ENCODE measurements around the gene PSMF1.

The PSMF1 gene

GRCh38 chr20:1165521-1165920 is 47.1 kb downstream of the PSMF1 start:
- Histone ChIP-seq H3K27me3 (ENCODE audit: low read depth, low read length) (no peaks in the 10 kb centered on the region), H3K4me3 (ENCODE audit: low read depth in 1 of 2, low read length in 2 of 2) (no peak overlapping the region), H3K9me3 (ENCODE audit: control insufficient read depth in 1 of 2, low read length in 2 of 2) (no peaks in the 10 kb centered on the region), H3K27ac (ENCODE audit: low read length) (no peak overlapping the region), H3K36me3 (ENCODE audit: control insufficient read depth in 1 of 2, insufficient read depth in 2 of 2, low read length in 2 of 2) (peaks cover 77 to 92% of the 10 kb centered on the region in 2 donors), H3K4me1 (ENCODE audit: control insufficient read depth in 1 of 2, insufficient read depth in 2 of 2, low read length in 2 of 2) (no peaks in the 10 kb centered on the region)

- H3K4me1 ChIP-seq (ENCODE audit: control insufficient read depth in 1 of 2, insufficient read depth in 2 of 2, low read length in 2 of 2), result no peaks in the 10 kb centered on the region
- H3K4me3 ChIP-seq (ENCODE audit: low read depth in 1 of 2, low read length in 2 of 2), result no peak overlapping the region
- peaks cover 77 to 92% of the 10 kb centered on the region in 2 donors for H3K36me3 ChIP-seq (ENCODE audit: control insufficient read depth in 1 of 2, insufficient read depth in 2 of 2, low read length in 2 of 2)
- no peaks in the 10 kb centered on the region for H3K27me3 ChIP-seq (ENCODE audit: low read depth, low read length)
- H3K9me3 ChIP-seq (ENCODE audit: control insufficient read depth in 1 of 2, low read length in 2 of 2), result no peaks in the 10 kb centered on the region
- H3K27ac ChIP-seq (ENCODE audit: low read length), result no peak overlapping the region
Observed at GRCh38 chr20:1165941-1166340, 47.5 kb downstream of the PSMF1 start.

GRCh38 chr20:1166948-1167720 is 48.7 kb downstream of the PSMF1 start:
- no peak overlapping the region for H3K4me3 ChIP-seq (ENCODE audit: low read depth in 1 of 2, low read length in 2 of 2)
- no peaks in the 10 kb centered on the region for H3K4me1 ChIP-seq (ENCODE audit: control insufficient read depth in 1 of 2, insufficient read depth in 2 of 2, low read length in 2 of 2)
- no peaks in the 10 kb centered on the region for H3K27me3 ChIP-seq (ENCODE audit: low read depth, low read length)
- no peak overlapping the region for H3K27ac ChIP-seq (ENCODE audit: low read length)
- peaks cover 80 to 85% of the 10 kb centered on the region in 2 donors for H3K36me3 ChIP-seq (ENCODE audit: control insufficient read depth in 1 of 2, insufficient read depth in 2 of 2, low read length in 2 of 2)
- no peaks in the 10 kb centered on the region for H3K9me3 ChIP-seq (ENCODE audit: control insufficient read depth in 1 of 2, low read length in 2 of 2)

GRCh38 chr20:1169224-1169623 is 50.8 kb downstream of the PSMF1 start:
- Histone ChIP-seq H3K27ac (ENCODE audit: low read length) (no peak overlapping the region), H3K4me3 (ENCODE audit: low read depth in 1 of 2, low read length in 2 of 2) (no peak overlapping the region), H3K27me3 (ENCODE audit: low read depth, low read length) (no peaks in the 10 kb centered on the region), H3K36me3 (ENCODE audit: control insufficient read depth in 1 of 2, insufficient read depth in 2 of 2, low read length in 2 of 2) (peaks cover 69 to 88% of the 10 kb centered on the region in 2 donors), H3K9me3 (ENCODE audit: control insufficient read depth in 1 of 2, low read length in 2 of 2) (no peaks in the 10 kb centered on the region), H3K4me1 (ENCODE audit: control insufficient read depth in 1 of 2, insufficient read depth in 2 of 2, low read length in 2 of 2) (no peaks in the 10 kb centered on the region)

- no peaks in the 10 kb centered on the region for H3K4me1 ChIP-seq (ENCODE audit: control insufficient read depth in 1 of 2, insufficient read depth in 2 of 2, low read length in 2 of 2)
- H3K27ac ChIP-seq (ENCODE audit: low read length), result no peak overlapping the region
- no peaks in the 10 kb centered on the region for H3K27me3 ChIP-seq (ENCODE audit: low read depth, low read length)
- no peak overlapping the region for H3K4me3 ChIP-seq (ENCODE audit: low read depth in 1 of 2, low read length in 2 of 2)
- no peaks in the 10 kb centered on the region for H3K9me3 ChIP-seq (ENCODE audit: control insufficient read depth in 1 of 2, low read length in 2 of 2)
- H3K36me3 ChIP-seq (ENCODE audit: control insufficient read depth in 1 of 2, insufficient read depth in 2 of 2, low read length in 2 of 2), result peaks cover 46 to 85% of the 10 kb centered on the region in 2 donors
Observed at GRCh38 chr20:1171461-1172093, 53.2 kb downstream of the PSMF1 start.

GRCh38 chr20:1173698-1174097 is 55.3 kb downstream of the PSMF1 start:
- H3K27me3 ChIP-seq (ENCODE audit: low read depth, low read length), result no peaks in the 10 kb centered on the region
- H3K4me1 ChIP-seq (ENCODE audit: control insufficient read depth in 1 of 2, insufficient read depth in 2 of 2, low read length in 2 of 2), result no peaks in the 10 kb centered on the region
- no peak overlapping the region for H3K4me3 ChIP-seq (ENCODE audit: low read depth in 1 of 2, low read length in 2 of 2)
- no peak overlapping the region for H3K27ac ChIP-seq (ENCODE audit: low read length)
- H3K36me3 ChIP-seq (ENCODE audit: control insufficient read depth in 1 of 2, insufficient read depth in 2 of 2, low read length in 2 of 2), result peaks cover 26 to 70% of the 10 kb centered on the region in 2 donors
- no peaks in the 10 kb centered on the region for H3K9me3 ChIP-seq (ENCODE audit: control insufficient read depth in 1 of 2, low read length in 2 of 2)

GRCh38 chr20:1174787-1175186 is 56.4 kb downstream of the PSMF1 start:
- H3K4me3 ChIP-seq (ENCODE audit: low read depth in 1 of 2, low read length in 2 of 2), result no peak overlapping the region
- peaks cover 17 to 59% of the 10 kb centered on the region in 2 donors for H3K36me3 ChIP-seq (ENCODE audit: control insufficient read depth in 1 of 2, insufficient read depth in 2 of 2, low read length in 2 of 2)

GRCh38 chr20:1177680-1178079 is 59.3 kb downstream of the PSMF1 start:
- Histone ChIP-seq H3K27ac (ENCODE audit: low read length) (no peak overlapping the region), H3K36me3 (ENCODE audit: control insufficient read depth in 1 of 2, insufficient read depth in 2 of 2, low read length in 2 of 2) (peaks cover 0 to 39% of the 10 kb centered on the region in 2 donors), H3K9me3 (ENCODE audit: control insufficient read depth in 1 of 2, low read length in 2 of 2) (no peaks in the 10 kb centered on the region), H3K4me1 (ENCODE audit: control insufficient read depth in 1 of 2, insufficient read depth in 2 of 2, low read length in 2 of 2) (no peaks in the 10 kb centered on the region), H3K4me3 (ENCODE audit: low read depth in 1 of 2, low read length in 2 of 2) (no peak overlapping the region), H3K27me3 (ENCODE audit: low read depth, low read length) (no peaks in the 10 kb centered on the region)

More at GRCh38 chr20:1174787-1175186, 56.4 kb downstream of the PSMF1 start:
- Histone ChIP-seq H3K4me1 (ENCODE audit: control insufficient read depth in 1 of 2, insufficient read depth in 2 of 2, low read length in 2 of 2) (no peaks in the 10 kb centered on the region), H3K9me3 (ENCODE audit: control insufficient read depth in 1 of 2, low read length in 2 of 2) (no peaks in the 10 kb centered on the region), H3K27ac (ENCODE audit: low read length) (no peak overlapping the region), H3K27me3 (ENCODE audit: low read depth, low read length) (no peaks in the 10 kb centered on the region)

GRCh38 chr20:1178103-1178502 is 59.7 kb downstream of the PSMF1 start:
- Histone ChIP-seq H3K4me1 (ENCODE audit: control insufficient read depth in 1 of 2, insufficient read depth in 2 of 2, low read length in 2 of 2) (no peaks in the 10 kb centered on the region), H3K36me3 (ENCODE audit: control insufficient read depth in 1 of 2, insufficient read depth in 2 of 2, low read length in 2 of 2) (peaks cover 0 to 35% of the 10 kb centered on the region in 2 donors)

GRCh38 chr20:1178623-1179022 is 60.2 kb downstream of the PSMF1 start:
- Histone ChIP-seq H3K36me3 (ENCODE audit: control insufficient read depth in 1 of 2, insufficient read depth in 2 of 2, low read length in 2 of 2) (peaks cover 0 to 30% of the 10 kb centered on the region in 2 donors), H3K27me3 (ENCODE audit: low read depth, low read length) (no peaks in the 10 kb centered on the region), H3K27ac (ENCODE audit: low read length) (no peak overlapping the region), H3K9me3 (ENCODE audit: control insufficient read depth in 1 of 2, low read length in 2 of 2) (no peaks in the 10 kb centered on the region), H3K4me1 (ENCODE audit: control insufficient read depth in 1 of 2, insufficient read depth in 2 of 2, low read length in 2 of 2) (no peaks in the 10 kb centered on the region), H3K4me3 (ENCODE audit: low read depth in 1 of 2, low read length in 2 of 2) (no peak overlapping the region)

More at GRCh38 chr20:1178103-1178502, 59.7 kb downstream of the PSMF1 start:
- Histone ChIP-seq H3K27me3 (ENCODE audit: low read depth, low read length) (no peaks in the 10 kb centered on the region), H3K4me3 (ENCODE audit: low read depth in 1 of 2, low read length in 2 of 2) (no peak overlapping the region), H3K9me3 (ENCODE audit: control insufficient read depth in 1 of 2, low read length in 2 of 2) (no peaks in the 10 kb centered on the region), H3K27ac (ENCODE audit: low read length) (no peak overlapping the region)

- no peak overlapping the region for H3K27ac ChIP-seq (ENCODE audit: low read length)
- H3K27me3 ChIP-seq (ENCODE audit: low read depth, low read length), result peaks cover 4% of the 10 kb centered on the region
- no peaks in the 10 kb centered on the region for H3K9me3 ChIP-seq (ENCODE audit: control insufficient read depth in 1 of 2, low read length in 2 of 2)
Observed at GRCh38 chr20:1180949-1181348, 62.5 kb downstream of the PSMF1 start.

More at GRCh38 chr20:1180949-1181348, 62.5 kb downstream of the PSMF1 start:
- Histone ChIP-seq H3K4me3 (ENCODE audit: low read depth in 1 of 2, low read length in 2 of 2) (no peak overlapping the region), H3K4me1 (ENCODE audit: control insufficient read depth in 1 of 2, insufficient read depth in 2 of 2, low read length in 2 of 2) (peaks cover under 1 to 12% of the 10 kb centered on the region in 2 donors), H3K36me3 (ENCODE audit: control insufficient read depth in 1 of 2, insufficient read depth in 2 of 2, low read length in 2 of 2) (peaks cover 0 to 11% of the 10 kb centered on the region in 2 donors)
